Right ventricle myocardium superior (tissue), 1 donor: Measurements from ENCODE around the gene BIN2. TPM values are rescaled to one million over a fixed set of nuclear protein-coding genes. Genes with fewer than 3 reads are reported as not detected.
A peak's percentile ranks its signal among the peaks of the same experiment; 100 is the strongest.
"Not testable (repeated sequence)": the region's sequence is repeated elsewhere in the genome, so short reads cannot be mapped to it uniquely, and the experiment has no call there.

ENCODE experiments used
- ATAC-seq: fragments of 200-7000 bp; cut with Tn5 transposase; one replicate; pipeline ENCODE4 v1.9.1; 2020; ENCODE audit warnings: mild to moderate bottlenecking; ENCODE audit not compliant: poor library complexity
- DNase-seq: peaks from one replicate; pipeline ENCODE4 v3.0.0-alpha.2; 2020
- intact Hi-C: fragments of 100-400 bp; cut with DNase I; formaldehyde crosslinking; loops from one replicate; pipeline ENCODE4 v1.11.2; 2022
- total RNA-seq: library from RNA; stranded (reverse); fragmentation: NEBNext Ultra II Directional; extraction: Animal tissue kit (Norgen Biotek cat#: 25700); gene quantifications from one replicate; pipeline ENCODE4 v1.2.1, GENCODE V29; 2021
- donor health status: DM: no; HTN: yes; CAD: no; lungs with severe emphysema.

BIN2 gene
- total RNA-seq, 1 donor from 2014 or later = 1.5 TPM

- peak; percentile 16 for ATAC-seq
- DNase-seq = no peak
- intact Hi-C loops = no loop called here
These were observed 52.9 kb downstream of the BIN2 start for GRCh38 chr12:51270951-51271518.

GRCh38 chr12:51270067-51270950, 53.7 kb downstream of the BIN2 start, which contains the start of gene SMAGP:
SMAGP (minus strand) TSS chr12:51270415; CDS start chr12:51269278, 1,137 bp downstream.
- ATAC-seq = peak; percentile 80
- intact Hi-C loops = no loop called here
- DNase-seq = peak; percentile 66

GRCh38 chr12:51269174-51270066, 54.6 kb downstream of the BIN2 start:
- peak; percentile 52 for ATAC-seq
- intact Hi-C loops = loop anchor here (10.0 kb wide), 1 partner anchor 75 kb away; the partner anchor contains the start of gene CELA1
- DNase-seq = peak; percentile 57

GRCh38 chr12:51265024-51265423, 59.0 kb downstream of the BIN2 start:
- DNase-seq = no peak
- intact Hi-C loops = loop anchor here (10.0 kb wide), 1 partner anchor 80 kb away; the partner anchor contains the start of gene CELA1
- ATAC-seq = no peak

- ATAC-seq (no peak), DNase-seq (no peak)
- intact Hi-C loops = loop anchor here (10.0 kb wide), 1 partner anchor 81 kb away; the partner anchor contains the start of gene CELA1
These were observed 59.7 kb downstream of the BIN2 start for GRCh38 chr12:51264297-51264696.

- intact Hi-C loops = loop anchor here (10.0 kb wide), 1 partner anchor 81 kb away; the partner anchor contains the start of gene CELA1
- no peak for DNase-seq
- ATAC-seq = no peak
These were observed 60.6 kb downstream of the BIN2 start for GRCh38 chr12:51263341-51263740.

GRCh38 chr12:51262758-51263177, 61.2 kb downstream of the BIN2 start:
- ATAC-seq (no peak), DNase-seq (no peak)
- intact Hi-C loops = loop anchor here (10.0 kb wide), 1 partner anchor 82 kb away; the partner anchor contains the start of gene CELA1

GRCh38 chr12:51259600-51259999, 64.4 kb downstream of the BIN2 start:
- intact Hi-C loops, ATAC-seq, DNase-seq: not testable (repeated sequence)

GRCh38 chr12:51254536-51254935, 69.4 kb downstream of the BIN2 start:
- no peak for ATAC-seq
- DNase-seq = no peak
- intact Hi-C loops = no loop called here

- intact Hi-C loops = no loop called here
- no peak for DNase-seq
- ATAC-seq = no peak
These were observed 70.7 kb downstream of the BIN2 start for GRCh38 chr12:51253276-51253675.

GRCh38 chr12:51247523-51248206, 76.3 kb downstream of the BIN2 start:
- intact Hi-C loops = no loop called here
- no peak for DNase-seq
- no peak for ATAC-seq

- no peak for DNase-seq
- ATAC-seq = peak; percentile 53
- intact Hi-C loops = no loop called here
These were observed 77.6 kb downstream of the BIN2 start for GRCh38 chr12:51246254-51246853.

GRCh38 chr12:51245476-51246253, 78.3 kb downstream of the BIN2 start:
- no peak for ATAC-seq
- intact Hi-C loops = no loop called here
- DNase-seq = no peak

- ATAC-seq (no peak), DNase-seq (no peak)
- intact Hi-C loops = no loop called here
These were observed 79.7 kb downstream of the BIN2 start for GRCh38 chr12:51244269-51244668.

- no peak for DNase-seq
These were observed 81.1 kb downstream of the BIN2 start for GRCh38 chr12:51242876-51243275.

GRCh38 chr12:51242120-51242519, 81.9 kb downstream of the BIN2 start:
- no peak for ATAC-seq
- DNase-seq = peak; percentile 59
- intact Hi-C loops = no loop called here

More at GRCh38 chr12:51242876-51243275, 81.1 kb downstream of the BIN2 start:
- ATAC-seq = no peak
- intact Hi-C loops = no loop called here

- intact Hi-C loops = no loop called here
- DNase-seq = no peak
- ATAC-seq = no peak
These were observed 83.0 kb downstream of the BIN2 start for GRCh38 chr12:51240971-51241370.
